ENCODE measurements around the gene DMD.

The DMD gene

DNA sequence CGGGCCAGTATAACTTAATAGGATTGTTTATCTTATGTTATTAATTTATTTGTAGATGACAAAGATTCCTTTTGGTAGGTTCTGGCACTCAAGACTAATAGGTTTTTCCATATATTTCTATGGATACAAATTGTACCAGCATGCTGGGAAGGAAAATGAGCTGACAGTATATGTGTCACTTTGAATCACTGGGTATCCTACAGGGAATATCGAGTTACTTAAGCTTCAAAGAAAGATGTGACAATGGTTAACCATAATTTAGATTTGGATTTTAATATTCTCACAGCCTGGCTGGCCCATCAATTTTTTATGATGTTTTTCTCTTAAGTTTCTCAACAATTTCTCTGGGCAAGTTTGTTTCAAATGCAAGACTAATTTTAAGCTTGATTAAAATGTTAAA is 1640.7 kb downstream of the DMD start:
- no peak for DNase-seq

- no peak for DNase-seq
Measured at GRCh38 chrX:31563792-31564191, 1647.6 kb downstream of the DMD start.

- DNase-seq: no peak
Measured at GRCh38 chrX:31555506-31555905, 1655.8 kb downstream of the DMD start.

DNA sequence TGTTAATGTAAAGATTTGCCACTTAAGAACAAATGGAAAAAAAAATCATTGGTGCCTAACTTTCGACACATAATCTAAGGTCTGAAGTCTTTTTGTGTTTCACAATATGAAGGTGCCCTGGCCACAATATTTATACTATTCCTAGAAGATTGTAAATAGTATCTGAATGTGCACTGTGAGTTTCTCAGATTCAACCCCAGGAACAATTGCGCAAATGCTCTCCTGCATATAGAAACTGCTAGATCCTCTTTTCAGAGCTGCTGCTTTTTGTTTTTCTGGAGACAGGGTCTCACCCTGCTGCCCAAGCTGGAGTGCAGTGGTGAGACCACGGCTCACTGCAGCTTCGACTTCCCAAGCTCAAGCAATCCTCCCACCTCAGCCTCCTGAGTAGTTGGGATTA is 1659.4 kb downstream of the DMD start:
- no peak for DNase-seq

GRCh38 chrX:31550158-31550557 is 1661.2 kb downstream of the DMD start:
- no peak for DNase-seq

DNA sequence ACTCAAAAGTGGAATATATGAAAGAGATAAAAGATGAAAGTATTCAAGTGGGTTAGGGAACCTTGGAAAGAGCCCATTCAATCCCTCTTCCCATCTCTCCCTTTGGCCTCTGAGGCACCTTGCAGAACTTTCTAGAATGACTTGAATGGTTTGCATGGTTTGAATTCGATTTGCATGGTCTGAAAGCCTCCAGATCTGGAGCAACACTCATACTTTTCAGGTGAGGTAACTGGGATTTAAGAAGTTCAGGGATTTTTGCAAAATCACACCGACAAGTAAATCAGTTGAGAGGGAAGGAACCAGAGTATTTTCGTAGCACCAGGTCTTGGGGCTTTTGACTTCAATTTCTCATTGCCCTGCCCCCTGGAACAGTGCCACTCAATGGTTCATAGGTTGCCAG is 1663.5 kb downstream of the DMD start:
- no peak for DNase-seq

GRCh38 chrX:31547416-31547815 is 1663.9 kb downstream of the DMD start:
- no peak for DNase-seq

DNA sequence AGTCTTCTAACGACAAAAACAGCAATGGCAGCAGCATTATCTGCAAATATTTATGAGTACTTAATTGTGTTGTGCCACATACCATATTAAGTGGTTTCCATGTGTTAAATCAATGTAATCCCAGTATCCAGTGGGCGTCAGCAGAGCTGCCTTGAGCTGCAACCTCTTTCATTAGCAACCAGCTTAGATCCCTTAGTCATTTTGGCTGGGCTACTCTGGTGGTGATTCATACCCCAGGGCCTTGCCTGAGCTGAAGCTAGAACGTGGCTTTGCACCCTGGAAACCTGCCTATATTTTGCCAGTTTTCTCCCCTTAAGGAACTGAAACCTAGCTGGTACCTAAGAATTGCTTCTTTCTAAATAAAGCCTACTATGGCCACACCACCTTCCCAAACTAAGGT is 1665.2 kb downstream of the DMD start:
- DNase-seq: no peak

DNA sequence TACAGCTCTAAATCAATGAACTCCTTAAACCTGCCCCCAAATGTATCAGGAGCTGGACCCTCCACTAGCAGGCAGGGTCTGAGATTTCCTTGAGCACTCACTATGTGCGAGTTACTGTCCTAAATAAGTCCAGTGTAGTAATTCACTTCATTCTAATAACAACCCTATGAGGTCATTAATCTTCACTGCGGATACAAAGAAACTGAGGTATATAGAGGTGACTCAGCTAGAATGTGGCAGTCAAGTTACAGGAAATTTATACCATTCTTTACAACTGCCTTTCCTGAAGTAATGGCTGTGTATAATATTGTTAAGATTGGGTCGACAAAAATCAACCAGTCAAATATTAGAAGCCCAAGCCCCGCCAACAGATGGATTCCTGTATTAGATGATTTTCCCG is 1665.6 kb downstream of the DMD start:
- no peak for DNase-seq

- DNase-seq: no peak
Measured at GRCh38 chrX:31545191-31545590, 1666.2 kb downstream of the DMD start.

DNA sequence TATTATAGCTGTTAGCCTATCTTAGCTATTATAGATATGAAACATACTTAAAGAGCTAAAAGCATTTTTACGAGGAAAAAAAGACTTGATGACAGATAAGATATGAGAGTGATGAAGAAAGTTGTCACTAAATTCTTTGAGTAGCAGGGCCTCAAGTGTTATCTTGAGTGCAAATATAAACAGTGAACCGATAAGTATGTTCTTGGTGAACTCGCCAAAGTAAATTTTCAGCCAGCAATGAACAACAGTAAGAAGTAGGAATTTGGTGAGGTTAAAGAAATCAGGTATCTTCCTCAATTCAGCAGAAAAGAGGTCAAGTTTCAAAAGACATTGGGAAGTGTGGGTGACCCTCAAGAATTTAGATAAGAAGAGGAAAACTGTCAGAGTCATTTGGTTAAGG is 1667.7 kb downstream of the DMD start:
- DNase-seq: no peak

DNA sequence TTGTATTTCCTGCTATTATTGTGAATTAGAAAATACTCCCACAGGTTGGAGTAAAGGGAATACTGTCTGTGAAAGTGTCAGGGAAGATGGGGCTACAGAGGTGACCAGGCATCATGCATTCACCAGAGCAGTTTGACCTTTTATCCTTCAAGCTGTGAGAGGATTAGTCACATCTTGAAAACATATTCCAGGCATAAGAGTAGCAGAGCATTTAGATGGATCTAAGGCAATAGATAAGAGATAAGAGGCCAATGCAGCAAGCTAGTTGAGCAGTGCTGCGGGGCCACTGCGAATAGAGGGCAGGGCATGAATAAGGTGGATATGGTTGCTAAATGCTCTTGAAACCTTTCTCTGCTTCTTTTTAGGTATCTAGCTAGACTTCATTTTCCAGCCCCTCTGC is 1668.8 kb downstream of the DMD start:
- DNase-seq: no peak

DNA sequence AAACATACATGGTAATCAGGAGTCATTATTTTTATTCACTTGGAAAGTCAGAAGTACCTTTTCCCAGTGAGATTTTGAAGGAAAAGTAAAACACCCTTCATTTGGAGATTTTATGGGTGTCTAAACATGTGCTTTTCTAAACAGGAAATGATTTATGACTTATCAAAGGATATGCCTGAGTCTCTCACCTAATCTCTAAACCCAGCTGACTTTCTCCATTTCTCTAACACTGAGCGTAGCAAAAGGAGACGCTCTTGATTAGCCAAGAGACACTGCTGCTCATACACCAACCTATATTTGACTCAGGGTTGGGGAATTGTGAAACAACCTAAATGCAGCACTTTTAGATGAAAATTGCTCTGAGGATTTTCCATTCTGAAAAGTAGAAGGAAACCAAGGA is 1671.0 kb downstream of the DMD start:
- DNase-seq: no peak

GRCh38 chrX:31527455-31528126 is 1683.8 kb downstream of the DMD start:
- no peak for DNase-seq

DNA sequence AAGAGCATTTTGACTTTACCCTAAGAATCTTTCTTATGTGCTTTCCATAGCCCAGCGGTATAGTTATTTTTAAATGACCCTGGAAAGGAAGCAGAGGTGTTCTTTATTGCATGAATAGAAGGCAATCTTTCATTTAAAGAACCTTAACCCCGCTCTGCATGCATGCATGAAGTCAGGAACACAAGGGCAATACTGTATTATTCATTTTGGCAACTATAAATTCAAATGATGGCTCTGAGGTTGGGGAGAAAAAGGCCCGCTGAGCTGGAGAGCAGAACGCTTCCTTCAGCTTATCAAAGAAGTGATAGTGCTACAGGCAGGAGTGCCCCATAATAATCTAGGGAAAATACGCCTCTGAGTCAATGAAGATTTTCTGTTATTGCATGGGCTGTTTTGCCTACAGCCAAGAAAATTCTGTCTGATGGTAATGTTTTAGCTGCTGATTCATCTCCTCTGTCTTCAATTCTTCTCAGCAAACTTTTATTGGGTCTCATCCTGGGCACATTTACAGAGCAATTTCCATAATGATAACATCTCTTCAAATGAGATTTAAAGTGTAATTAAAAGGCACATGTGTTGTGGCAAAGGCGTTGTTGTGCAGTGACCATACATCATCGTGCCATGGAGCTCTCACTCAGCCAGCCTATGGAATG is 1687.3 kb downstream of the DMD start:
- no peak for DNase-seq

DNA sequence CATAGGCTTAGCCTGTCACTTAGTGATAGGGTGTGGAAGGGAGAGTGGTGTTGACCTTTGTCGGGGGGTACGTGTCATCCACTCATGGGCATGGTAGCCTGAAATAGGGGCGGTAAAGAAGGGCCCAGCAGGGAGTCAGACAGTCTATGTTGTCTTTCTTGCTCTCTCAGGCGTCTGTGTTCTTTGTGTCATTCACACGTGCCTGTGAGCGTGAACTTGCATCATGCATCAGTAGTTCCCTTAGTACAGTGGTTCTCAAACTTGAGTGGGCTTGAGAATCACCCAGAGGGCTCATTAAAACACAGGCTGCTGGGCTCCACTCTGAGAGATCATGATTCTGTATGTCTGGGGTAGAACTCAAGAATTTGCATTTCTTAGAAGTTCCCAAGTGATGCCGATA is 1688.6 kb downstream of the DMD start:
- DNase-seq: no peak

- no peak for DNase-seq
Measured at GRCh38 chrX:31521941-31522340, 1689.4 kb downstream of the DMD start.

DNA sequence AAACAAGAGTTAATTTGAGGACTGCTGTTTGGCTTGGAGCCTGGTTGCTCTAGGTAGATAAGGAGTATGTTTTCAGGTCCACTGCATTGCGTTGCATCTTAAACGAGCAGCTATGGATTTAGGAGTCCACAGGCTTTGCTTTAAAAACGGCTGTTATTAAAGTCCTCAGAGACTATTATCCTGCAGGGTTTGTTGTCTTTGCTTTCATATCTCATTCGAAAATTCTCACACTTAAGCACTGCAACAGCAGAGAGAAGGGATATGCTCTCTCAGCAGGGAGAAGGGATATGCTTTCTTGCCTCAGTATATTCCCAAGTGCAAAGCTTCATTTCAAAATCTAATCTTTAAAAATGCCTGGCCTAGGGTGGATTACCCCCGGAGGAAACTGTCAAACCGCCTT is 1694.8 kb downstream of the DMD start:
- DNase-seq: no peak

GRCh38 chrX:31508338-31508737 is 1703.0 kb downstream of the DMD start:
- DNase-seq: no peak

DNA sequence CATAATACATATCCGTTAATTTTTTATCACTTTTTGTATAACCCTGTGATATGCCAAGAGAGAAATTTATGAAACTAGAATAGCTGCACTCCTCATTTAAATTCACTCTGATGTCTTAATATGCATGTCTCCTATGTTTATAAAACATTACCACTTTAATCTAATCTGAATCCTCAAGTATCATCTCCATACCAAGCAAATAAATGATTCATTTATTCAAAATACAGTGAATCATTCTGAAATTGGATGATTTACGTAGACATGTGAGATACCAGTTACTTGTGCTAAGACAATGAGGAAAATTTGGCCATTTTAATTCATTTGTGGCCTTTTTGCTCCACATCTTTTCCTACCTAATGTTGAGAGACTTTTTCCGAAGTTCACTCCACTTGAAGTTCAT is 1704.4 kb downstream of the DMD start:
- no peak for DNase-seq

- DNase-seq: no peak
Measured at GRCh38 chrX:31506360-31506759, 1705.0 kb downstream of the DMD start.

DNA sequence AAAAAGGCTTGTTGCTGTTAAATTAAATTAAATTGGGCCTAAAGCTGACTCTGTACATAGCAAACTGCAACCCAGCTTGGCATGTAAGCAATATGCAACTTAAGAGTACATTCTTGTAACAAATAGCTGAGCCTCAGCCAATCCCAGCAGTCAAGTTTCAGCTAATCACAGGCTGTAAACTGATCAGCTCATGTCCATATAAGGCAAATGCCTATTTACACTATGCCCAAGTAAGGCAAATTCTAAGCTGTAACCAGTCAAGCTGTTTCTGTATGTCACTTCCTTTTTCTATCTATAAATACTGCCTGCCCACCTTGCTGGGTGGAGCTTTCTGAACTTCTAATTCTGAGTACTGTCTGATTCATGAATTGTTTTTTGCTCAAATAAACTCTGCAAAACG is 1710.4 kb downstream of the DMD start:
- peak; percentile 3 for DNase-seq

GRCh38 chrX:31499109-31499508 is 1712.2 kb downstream of the DMD start:
- no peak for DNase-seq

- DNase-seq: no peak
Measured at GRCh38 chrX:31497086-31497485, 1714.3 kb downstream of the DMD start.

DNA sequence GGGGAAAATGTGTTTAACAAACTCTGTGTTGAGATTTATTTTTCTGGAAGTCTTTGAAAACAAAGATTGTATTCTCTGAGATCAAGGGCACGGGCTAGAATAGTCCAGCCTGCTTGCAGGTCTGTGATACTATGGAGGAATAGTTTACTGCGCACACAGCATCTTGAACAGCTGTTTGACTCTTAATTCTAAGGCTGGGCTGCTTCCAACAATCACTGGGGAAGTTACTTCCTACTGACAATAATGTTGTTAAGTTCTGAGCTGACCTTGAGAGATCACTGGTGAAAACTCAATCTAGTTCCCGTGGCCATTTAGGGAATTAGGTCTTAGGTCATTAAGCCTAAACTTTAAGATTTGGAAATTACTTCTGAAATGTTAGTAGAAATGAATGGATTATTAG is 1723.4 kb downstream of the DMD start:
- no peak for DNase-seq

Measured in NCI-H82 (cell line).